ENCODE measurements around the gene SMTNL2. TPM values are rescaled to one million over a fixed set of nuclear protein-coding genes. Genes with fewer than 3 reads are reported as not detected.
"Not testable (repeated sequence)": the region's sequence is repeated elsewhere in the genome, so short reads cannot be mapped to it uniquely, and the experiment has no call there.

The SMTNL2 gene
- polyA plus RNA-seq, 2 donors: 0.53 to 1.4 TPM

DNA sequence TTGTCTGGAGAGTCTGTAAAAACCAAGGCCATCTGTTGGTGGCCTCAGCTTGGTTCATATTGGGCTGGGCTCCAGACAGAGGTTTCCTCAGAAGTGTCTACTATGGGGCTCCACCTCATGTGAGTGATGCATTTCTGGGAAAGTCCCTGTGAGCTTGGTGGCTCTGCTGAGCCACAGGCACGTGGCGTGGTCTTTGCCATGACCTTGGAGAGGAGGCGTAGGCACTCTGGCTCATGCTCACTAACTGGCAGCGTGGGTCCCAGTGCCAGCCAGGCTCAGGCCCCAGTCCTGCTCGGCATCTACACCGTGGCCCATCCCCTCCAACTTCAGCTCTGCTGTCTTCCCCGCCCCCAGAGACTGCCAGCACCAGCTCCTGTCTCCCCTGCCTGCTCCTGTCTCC, 10.7 kb upstream of the SMTNL2 start:
- H3K9me3 ChIP-seq (ENCODE audit: control insufficient read depth in 2 of 2, insufficient read depth in 1 of 2, low read depth in 1 of 2, low read length in 1 of 2): no peaks in the 10 kb centered on the region
- H3K4me3 ChIP-seq (ENCODE audit: low read depth in 1 of 2, low read length in 2 of 2): no peak overlapping the region
- H3K27me3 ChIP-seq (ENCODE audit: control insufficient read depth in 1 of 2, insufficient read depth in 2 of 2, low read length in 2 of 2): no peaks in the 10 kb centered on the region
- no peaks in the 10 kb centered on the region for H3K4me1 ChIP-seq (ENCODE audit: control insufficient read depth in 2 of 2, insufficient read depth in 2 of 2, low read length in 1 of 2)
- WGBS, 2 donors: 39 to 51% methylated on average over 7 of the region's 7 CpGs
- H3K27ac ChIP-seq (ENCODE audit: low read depth in 2 of 2, low read length in 1 of 2): no peak overlapping the region
- no peaks in the 10 kb centered on the region for H3K36me3 ChIP-seq (ENCODE audit: control insufficient read depth in 2 of 2, insufficient read depth in 2 of 2, low read length in 1 of 2)

DNA sequence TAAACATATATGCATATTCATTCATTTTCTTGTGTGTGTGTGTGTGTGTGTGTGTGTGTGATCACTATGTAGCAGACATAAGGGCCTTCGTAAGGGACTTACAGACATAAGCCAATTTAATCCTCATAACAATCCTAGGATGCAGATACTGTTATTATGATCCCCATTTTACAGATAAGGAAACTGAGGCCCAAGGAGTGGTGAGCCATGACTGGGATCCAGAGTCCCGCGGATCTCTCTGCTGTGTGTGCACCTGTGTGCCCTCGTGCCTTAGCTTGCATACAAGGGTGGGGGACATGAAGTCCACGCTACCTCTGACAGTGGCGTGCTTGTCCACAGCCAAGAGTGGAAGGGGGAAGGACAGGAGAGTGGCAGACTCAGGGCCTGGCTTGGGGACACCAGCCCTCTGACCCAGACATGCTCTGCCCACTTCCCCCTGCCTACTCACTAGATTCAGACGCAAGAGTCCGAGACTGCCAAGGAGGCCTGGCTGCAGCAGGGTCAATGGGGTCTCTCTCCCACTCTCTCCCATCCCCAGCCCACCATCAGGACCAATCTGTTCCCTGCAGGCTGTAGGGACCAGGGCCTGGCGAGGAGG, 9.8 kb upstream of the SMTNL2 start:
- Histone ChIP-seq H3K36me3 (ENCODE audit: control insufficient read depth in 2 of 2, insufficient read depth in 2 of 2, low read length in 1 of 2) (no peaks in the 10 kb centered on the region), H3K9me3 (ENCODE audit: control insufficient read depth in 2 of 2, insufficient read depth in 1 of 2, low read depth in 1 of 2, low read length in 1 of 2) (no peaks in the 10 kb centered on the region), H3K4me1 (ENCODE audit: control insufficient read depth in 2 of 2, insufficient read depth in 2 of 2, low read length in 1 of 2) (no peaks in the 10 kb centered on the region), H3K4me3 (ENCODE audit: low read depth in 1 of 2, low read length in 2 of 2) (no peak overlapping the region), H3K27ac (ENCODE audit: low read depth in 2 of 2, low read length in 1 of 2) (no peak overlapping the region), H3K27me3 (ENCODE audit: control insufficient read depth in 1 of 2, insufficient read depth in 2 of 2, low read length in 2 of 2) (no peaks in the 10 kb centered on the region)
- WGBS, 2 donors: 93 to 97% methylated on average over 9 of the region's 9 CpGs

DNA sequence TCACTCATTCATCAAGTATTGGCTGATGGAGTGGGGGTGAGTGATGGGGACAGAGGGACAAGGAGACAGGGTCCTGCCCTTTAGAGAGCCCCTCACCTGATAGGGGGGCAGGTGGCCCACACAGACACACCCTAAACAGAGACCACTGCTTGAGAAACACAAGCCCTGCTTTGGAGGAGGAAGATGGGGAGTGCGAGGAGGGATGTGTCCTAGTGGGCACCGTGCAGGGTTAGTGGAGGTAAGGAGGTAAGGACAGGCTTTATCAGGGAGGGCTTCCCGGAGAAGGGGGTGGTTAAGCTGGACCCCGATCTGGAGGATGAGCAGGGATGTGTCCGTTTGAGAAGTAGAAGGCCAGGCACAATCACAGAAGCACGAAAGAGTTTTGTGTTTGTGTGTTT, 8.2 kb upstream of the SMTNL2 start:
- 78 to 79% methylated on average over 6 of the region's 6 CpGs for WGBS, 2 donors
- Histone ChIP-seq H3K9me3 (ENCODE audit: control insufficient read depth in 2 of 2, insufficient read depth in 1 of 2, low read depth in 1 of 2, low read length in 1 of 2) (no peaks in the 10 kb centered on the region), H3K27me3 (ENCODE audit: control insufficient read depth in 1 of 2, insufficient read depth in 2 of 2, low read length in 2 of 2) (no peaks in the 10 kb centered on the region), H3K4me3 (ENCODE audit: low read depth in 1 of 2, low read length in 2 of 2) (no peak overlapping the region), H3K4me1 (ENCODE audit: control insufficient read depth in 2 of 2, insufficient read depth in 2 of 2, low read length in 1 of 2) (no peaks in the 10 kb centered on the region), H3K36me3 (ENCODE audit: control insufficient read depth in 2 of 2, insufficient read depth in 2 of 2, low read length in 1 of 2) (no peaks in the 10 kb centered on the region), H3K27ac (ENCODE audit: low read depth in 2 of 2, low read length in 1 of 2) (no peak overlapping the region)

DNA sequence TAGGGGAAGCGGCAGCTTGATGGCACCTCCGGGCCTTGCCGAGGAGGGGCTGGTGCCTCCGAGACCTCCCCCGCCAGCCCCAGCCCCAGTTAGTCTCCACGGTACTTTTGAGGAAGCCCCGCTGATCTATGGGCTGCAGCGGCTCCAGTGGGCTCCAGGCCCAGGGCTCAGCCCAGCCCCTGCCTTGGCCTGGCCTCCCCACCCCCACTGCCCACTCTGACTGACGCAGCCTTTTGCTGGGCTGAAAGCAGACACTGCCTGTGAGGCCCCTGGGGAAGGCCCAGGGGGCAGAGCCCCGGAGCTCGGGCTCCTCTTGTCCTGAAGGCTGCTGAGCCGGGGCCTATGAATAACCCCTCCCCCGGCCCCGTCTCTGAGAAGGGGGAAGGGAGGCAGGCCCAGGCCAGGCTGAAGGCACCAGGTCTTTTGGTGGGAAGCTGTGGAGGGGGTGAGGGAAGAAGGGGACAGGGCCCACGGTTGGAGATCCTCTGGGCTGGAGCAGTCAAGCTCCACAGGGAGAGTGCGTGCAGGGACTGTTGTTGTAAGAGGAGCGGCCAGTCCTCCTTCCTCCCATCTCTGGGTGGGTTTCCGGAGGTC, 7.5 kb upstream of the SMTNL2 start:
- Histone ChIP-seq H3K27me3 (ENCODE audit: control insufficient read depth in 1 of 2, insufficient read depth in 2 of 2, low read length in 2 of 2) (no peaks in the 10 kb centered on the region), H3K36me3 (ENCODE audit: control insufficient read depth in 2 of 2, insufficient read depth in 2 of 2, low read length in 1 of 2) (no peaks in the 10 kb centered on the region), H3K27ac (ENCODE audit: low read depth in 2 of 2, low read length in 1 of 2) (no peak overlapping the region), H3K4me1 (ENCODE audit: control insufficient read depth in 2 of 2, insufficient read depth in 2 of 2, low read length in 1 of 2) (no peaks in the 10 kb centered on the region), H3K4me3 (ENCODE audit: low read depth in 1 of 2, low read length in 2 of 2) (no peak overlapping the region), H3K9me3 (ENCODE audit: control insufficient read depth in 2 of 2, insufficient read depth in 1 of 2, low read depth in 1 of 2, low read length in 1 of 2) (no peaks in the 10 kb centered on the region)
- WGBS, 2 donors: 73 to 78% methylated on average over 17 to 18 of the region's 18 CpGs

DNA sequence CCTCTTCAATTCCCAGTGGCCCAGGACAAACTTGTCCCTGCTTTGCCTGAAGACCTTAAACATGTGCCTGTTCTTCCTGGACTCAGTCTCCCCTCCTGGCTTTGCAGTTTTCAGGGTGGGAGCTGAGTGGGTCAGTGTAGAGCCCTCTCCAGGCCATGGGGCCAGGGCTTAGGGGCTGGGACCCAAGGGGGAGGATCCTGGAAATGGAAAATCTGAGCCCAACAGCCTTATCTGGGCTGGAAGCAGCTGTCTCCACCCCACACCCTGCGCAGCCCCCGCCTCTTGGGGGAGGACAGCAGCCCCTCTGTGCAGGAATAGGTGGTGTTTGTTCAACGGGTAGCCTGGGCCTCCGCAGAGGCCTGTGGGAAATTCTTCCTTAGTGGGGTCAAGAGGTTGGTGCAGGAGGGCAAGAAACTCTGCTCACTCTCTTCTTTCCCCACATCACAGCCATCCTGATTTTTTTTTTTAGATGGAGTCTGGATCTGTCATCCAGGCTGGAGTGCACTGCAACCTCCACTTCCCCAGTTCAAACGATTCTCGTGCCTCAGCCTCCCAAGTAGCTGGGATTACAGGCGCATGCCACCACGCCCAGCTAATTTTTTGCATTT, 6.8 kb upstream of the SMTNL2 start:
- 86 to 88% methylated on average over 8 of the region's 8 CpGs for WGBS, 2 donors
- Histone ChIP-seq H3K27me3 (ENCODE audit: control insufficient read depth in 1 of 2, insufficient read depth in 2 of 2, low read length in 2 of 2) (no peaks in the 10 kb centered on the region), H3K4me3 (ENCODE audit: low read depth in 1 of 2, low read length in 2 of 2) (no peak overlapping the region), H3K36me3 (ENCODE audit: control insufficient read depth in 2 of 2, insufficient read depth in 2 of 2, low read length in 1 of 2) (no peaks in the 10 kb centered on the region), H3K9me3 (ENCODE audit: control insufficient read depth in 2 of 2, insufficient read depth in 1 of 2, low read depth in 1 of 2, low read length in 1 of 2) (no peaks in the 10 kb centered on the region), H3K4me1 (ENCODE audit: control insufficient read depth in 2 of 2, insufficient read depth in 2 of 2, low read length in 1 of 2) (no peaks in the 10 kb centered on the region), H3K27ac (ENCODE audit: low read depth in 2 of 2, low read length in 1 of 2) (no peak overlapping the region)

DNA sequence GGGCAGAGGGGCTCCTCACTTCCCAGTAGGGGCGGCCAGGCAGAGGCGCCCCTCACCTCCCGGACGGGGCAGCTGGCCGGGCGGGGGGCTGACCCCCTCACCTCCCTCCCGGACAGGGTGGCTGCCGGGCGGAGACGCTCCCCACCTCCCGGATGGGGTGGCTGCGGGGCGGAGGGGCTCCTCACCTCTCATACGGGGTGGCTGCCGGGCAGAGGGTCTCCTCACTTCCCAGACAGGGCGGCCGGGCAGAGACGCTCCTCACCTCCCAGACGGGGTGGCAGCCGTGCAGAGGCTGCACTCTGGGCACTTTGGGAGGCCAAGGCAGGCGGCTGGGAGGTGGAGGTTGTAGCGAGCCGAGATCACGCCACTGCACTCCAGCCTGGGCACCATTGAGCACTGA, 6.0 kb upstream of the SMTNL2 start:
- not testable (repeated sequence) for H3K36me3 ChIP-seq (ENCODE audit: control insufficient read depth in 2 of 2, insufficient read depth in 2 of 2, low read length in 1 of 2); H3K27ac ChIP-seq (ENCODE audit: low read depth in 2 of 2, low read length in 1 of 2); H3K9me3 ChIP-seq (ENCODE audit: control insufficient read depth in 2 of 2, insufficient read depth in 1 of 2, low read depth in 1 of 2, low read length in 1 of 2); H3K4me1 ChIP-seq (ENCODE audit: control insufficient read depth in 2 of 2, insufficient read depth in 2 of 2, low read length in 1 of 2); H3K4me3 ChIP-seq (ENCODE audit: low read depth in 1 of 2, low read length in 2 of 2); H3K27me3 ChIP-seq (ENCODE audit: control insufficient read depth in 1 of 2, insufficient read depth in 2 of 2, low read length in 2 of 2)
- 94 to 96% methylated on average over 15 to 24 of the region's 24 CpGs for WGBS, 2 donors

DNA sequence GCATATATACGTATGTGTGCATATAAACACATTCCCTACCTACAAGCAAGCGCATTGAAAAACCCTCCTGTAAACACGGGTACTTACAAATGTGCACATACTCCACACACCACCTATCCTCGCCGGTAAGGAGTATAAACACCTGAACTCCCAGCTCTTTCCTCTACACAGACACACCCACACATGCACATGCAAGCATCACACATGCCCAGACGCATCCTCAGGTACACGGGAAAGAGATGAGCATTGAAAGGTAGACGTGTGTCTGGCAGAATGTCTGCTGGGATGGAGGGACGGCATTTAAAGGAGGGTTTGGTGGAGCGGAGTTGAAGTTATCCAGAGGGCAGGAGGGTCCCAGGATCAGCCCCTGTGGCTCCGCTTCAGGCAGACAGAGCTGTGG, 4.7 kb upstream of the SMTNL2 start:
- 72 to 76% methylated on average over 11 of the region's 11 CpGs for WGBS, 2 donors

DNA sequence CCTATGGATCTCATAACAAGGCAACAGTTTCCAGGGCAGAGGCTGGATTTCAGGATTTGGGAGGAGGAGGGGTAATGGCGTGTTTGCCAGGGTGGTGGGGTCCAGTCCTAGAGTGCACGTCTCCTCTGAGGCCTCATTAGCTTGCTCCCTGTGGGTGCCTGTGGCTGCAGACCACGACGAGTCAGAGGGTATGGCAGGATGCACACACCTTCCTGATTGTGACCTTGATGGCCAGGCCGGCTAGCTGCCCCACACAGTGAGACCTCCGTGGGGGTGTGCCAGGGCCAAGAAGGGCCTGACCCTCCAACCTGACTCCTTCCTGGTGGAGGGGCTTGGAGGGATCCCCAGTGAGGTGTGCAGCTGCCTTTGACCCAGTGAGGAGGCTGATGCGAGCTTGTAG, 4.0 kb upstream of the SMTNL2 start:
- 57 to 65% methylated on average over 7 of the region's 7 CpGs for WGBS, 2 donors
- Histone ChIP-seq H3K27ac (ENCODE audit: low read depth in 2 of 2, low read length in 1 of 2) (no peak overlapping the region), H3K36me3 (ENCODE audit: control insufficient read depth in 2 of 2, insufficient read depth in 2 of 2, low read length in 1 of 2) (no peaks in the 10 kb centered on the region), H3K4me1 (ENCODE audit: control insufficient read depth in 2 of 2, insufficient read depth in 2 of 2, low read length in 1 of 2) (peaks cover 5% of the 10 kb centered on the region in 2 donors), H3K9me3 (ENCODE audit: control insufficient read depth in 2 of 2, insufficient read depth in 1 of 2, low read depth in 1 of 2, low read length in 1 of 2) (no peaks in the 10 kb centered on the region), H3K27me3 (ENCODE audit: control insufficient read depth in 1 of 2, insufficient read depth in 2 of 2, low read length in 2 of 2) (peaks cover 0 to 3% of the 10 kb centered on the region in 2 donors), H3K4me3 (ENCODE audit: low read depth in 1 of 2, low read length in 2 of 2) (no peak overlapping the region)

More for the DNA sequence above, 4.7 kb upstream of the SMTNL2 start:
- Histone ChIP-seq H3K4me3 (ENCODE audit: low read depth in 1 of 2, low read length in 2 of 2) (no peak overlapping the region), H3K27me3 (ENCODE audit: control insufficient read depth in 1 of 2, insufficient read depth in 2 of 2, low read length in 2 of 2) (no peaks in the 10 kb centered on the region), H3K27ac (ENCODE audit: low read depth in 2 of 2, low read length in 1 of 2) (no peak overlapping the region), H3K4me1 (ENCODE audit: control insufficient read depth in 2 of 2, insufficient read depth in 2 of 2, low read length in 1 of 2) (peaks cover 5% of the 10 kb centered on the region in 2 donors), H3K9me3 (ENCODE audit: control insufficient read depth in 2 of 2, insufficient read depth in 1 of 2, low read depth in 1 of 2, low read length in 1 of 2) (no peaks in the 10 kb centered on the region), H3K36me3 (ENCODE audit: control insufficient read depth in 2 of 2, insufficient read depth in 2 of 2, low read length in 1 of 2) (no peaks in the 10 kb centered on the region)

DNA sequence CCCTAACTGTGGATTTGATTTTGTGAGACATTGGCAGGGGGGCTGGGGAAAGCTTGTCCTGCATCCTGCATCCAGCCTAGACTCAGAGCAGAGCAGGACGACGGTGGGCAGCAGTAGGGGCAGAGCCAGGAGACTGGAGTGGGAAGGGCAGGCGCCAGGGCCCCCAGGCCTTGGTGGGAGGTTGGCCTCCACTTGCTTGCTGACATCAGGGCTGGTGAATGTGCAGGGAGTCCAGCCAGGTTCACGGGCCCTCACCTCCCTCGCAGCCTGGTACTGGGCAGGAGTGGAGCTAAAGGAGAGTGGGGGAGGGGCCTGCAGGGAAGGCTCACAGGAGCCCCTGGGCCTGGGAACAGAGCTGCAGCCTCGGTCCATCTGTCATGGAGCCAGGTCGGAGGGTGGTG, 2.2 kb upstream of the SMTNL2 start:
- peaks cover 0 to 3% of the 10 kb centered on the region in 2 donors for H3K27me3 ChIP-seq (ENCODE audit: control insufficient read depth in 1 of 2, insufficient read depth in 2 of 2, low read length in 2 of 2)

DNA sequence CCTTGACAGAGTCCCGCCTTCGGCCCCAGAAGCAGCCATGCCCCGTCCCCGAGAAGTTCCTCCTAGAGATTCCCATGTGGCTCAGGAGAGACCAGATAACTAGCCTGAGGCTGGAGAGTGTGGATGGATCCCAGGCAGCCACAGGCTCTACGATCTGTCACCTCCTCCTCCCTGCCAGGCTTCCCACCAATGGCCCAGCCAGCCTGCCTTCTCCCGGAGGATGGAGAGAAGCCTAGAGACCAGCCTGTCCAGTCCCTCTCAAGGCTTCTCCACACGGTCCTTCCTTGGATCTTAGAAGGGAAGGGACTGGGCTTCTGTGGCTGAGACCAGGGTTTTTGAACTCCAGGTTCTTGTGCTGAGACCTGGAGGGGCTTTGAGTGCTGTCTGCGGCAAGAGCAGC, 1.6 kb upstream of the SMTNL2 start:
- peaks cover 5% of the 10 kb centered on the region in 2 donors for H3K4me1 ChIP-seq (ENCODE audit: control insufficient read depth in 2 of 2, insufficient read depth in 2 of 2, low read length in 1 of 2)

More for the DNA sequence above, 2.2 kb upstream of the SMTNL2 start:
- no peaks in the 10 kb centered on the region for H3K36me3 ChIP-seq (ENCODE audit: control insufficient read depth in 2 of 2, insufficient read depth in 2 of 2, low read length in 1 of 2)
- peaks cover 5% of the 10 kb centered on the region in 2 donors for H3K4me1 ChIP-seq (ENCODE audit: control insufficient read depth in 2 of 2, insufficient read depth in 2 of 2, low read length in 1 of 2)
- H3K4me3 ChIP-seq (ENCODE audit: low read depth in 1 of 2, low read length in 2 of 2): no peak overlapping the region
- no peak overlapping the region for H3K27ac ChIP-seq (ENCODE audit: low read depth in 2 of 2, low read length in 1 of 2)
- H3K9me3 ChIP-seq (ENCODE audit: control insufficient read depth in 2 of 2, insufficient read depth in 1 of 2, low read depth in 1 of 2, low read length in 1 of 2): no peaks in the 10 kb centered on the region
- 55 to 62% methylated on average over 7 of the region's 7 CpGs for WGBS, 2 donors

More for the DNA sequence above, 1.6 kb upstream of the SMTNL2 start:
- Histone ChIP-seq H3K27ac (ENCODE audit: low read depth in 2 of 2, low read length in 1 of 2) (no peak overlapping the region), H3K27me3 (ENCODE audit: control insufficient read depth in 1 of 2, insufficient read depth in 2 of 2, low read length in 2 of 2) (peaks cover 0 to 3% of the 10 kb centered on the region in 2 donors), H3K4me3 (ENCODE audit: low read depth in 1 of 2, low read length in 2 of 2) (no peak overlapping the region), H3K9me3 (ENCODE audit: control insufficient read depth in 2 of 2, insufficient read depth in 1 of 2, low read depth in 1 of 2, low read length in 1 of 2) (no peaks in the 10 kb centered on the region), H3K36me3 (ENCODE audit: control insufficient read depth in 2 of 2, insufficient read depth in 2 of 2, low read length in 1 of 2) (no peaks in the 10 kb centered on the region)
- WGBS, 2 donors: 80 to 85% methylated on average over 8 of the region's 8 CpGs
